Endodermal cell (in vitro differentiated cells): ENCODE results near the gene GALNT17. TPM values are rescaled to one million over a fixed set of nuclear protein-coding genes. Genes with fewer than 3 reads are reported as not detected.

Experiments used
- DNase-seq: peaks from one replicate; pipeline ENCODE4 v3.0.0-alpha.2; 2017
- H3K27ac ChIP-seq: 2 replicates; pipeline ENCODE4 v1.5.1; 2013; ENCODE audit warnings: mild to moderate bottlenecking, low read depth, low read length, moderate library complexity
- H3K27me3 ChIP-seq: 2 replicates; pipeline ENCODE4 v1.6.1; 2013; ENCODE audit warnings: mild to moderate bottlenecking, low read length, moderate library complexity; ENCODE audit not compliant: insufficient read depth, control insufficient read depth, poor library complexity, severe bottlenecking
- H3K36me3 ChIP-seq: 2 replicates; pipeline ENCODE4 v1.7.0; 2013; ENCODE audit warnings: mild to moderate bottlenecking, low read length, moderate library complexity; ENCODE audit not compliant: control insufficient read depth, insufficient read depth
- H3K4me1 ChIP-seq: one replicate; pipeline ENCODE4 v1.7.0; 2013; ENCODE audit warnings: low read length; ENCODE audit not compliant: control insufficient read depth, insufficient read depth
- H3K4me3 ChIP-seq: 2 replicates; pipeline ENCODE4 v1.5.1; 2013; ENCODE audit warnings: mild to moderate bottlenecking, low read length, moderate library complexity
- H3K9ac ChIP-seq: 2 replicates; pipeline ENCODE4 v1.6.1; 2013; ENCODE audit warnings: mild to moderate bottlenecking, low read length, moderate library complexity; ENCODE audit not compliant: poor library complexity, severe bottlenecking; ENCODE audit errors: extremely low read depth
- H3K9me3 ChIP-seq: 2 replicates; pipeline ENCODE4 v1.6.1; 2013; ENCODE audit warnings: mild to moderate bottlenecking, low read length, moderate library complexity; ENCODE audit not compliant: control insufficient read depth
- H3K27ac Mint-ChIP-seq: 2 replicates; pipeline ENCODE4 v1.8.0; 2020; ENCODE audit warnings: mixed read lengths
- H3K27me3 Mint-ChIP-seq: 2 replicates; pipeline ENCODE4 v1.8.0; 2021; ENCODE audit warnings: mild to moderate bottlenecking, mixed read lengths; ENCODE audit not compliant: insufficient read depth
- H3K36me3 Mint-ChIP-seq: 2 replicates; pipeline ENCODE4 v1.8.0; 2020; ENCODE audit warnings: low read depth, mixed read lengths
- H3K4me1 Mint-ChIP-seq: 2 replicates; pipeline ENCODE4 v1.8.0; 2020; ENCODE audit warnings: mixed read lengths
- H3K4me3 Mint-ChIP-seq: 2 replicates; pipeline ENCODE4 v1.8.0; 2020; ENCODE audit warnings: mild to moderate bottlenecking, moderate library complexity, mixed read lengths
- H3K9me3 Mint-ChIP-seq: 2 replicates; pipeline ENCODE4 v1.8.0; 2020; ENCODE audit warnings: mild to moderate bottlenecking, mixed read lengths
- CTCF ChIP-seq: fragments of 200-600 bp; sonication (generic); conservative IDR thresholded peaks from 2 replicates; pipeline ENCODE4 v1.5.0; 2021; ENCODE audit warnings: antibody characterized with exemption, mild to moderate bottlenecking
- WGBS, 2 experiments: methylation state at CpG; one replicate each; pipeline versions ENCODE4 v1.1.5 to v1.1.7; 2013; ENCODE audit warnings: missing lambda C conversion rate in 2 of 2, mixed read lengths in 1 of 2; ENCODE audit not compliant: insufficient coverage in 1 of 2, insufficient read length in 1 of 2; 5-methylcytosine and 5-hydroxymethylcytosine counted together
- microRNA-seq: library from miRNA; unstranded; fragments of <30 nt; microRNA quantifications from one replicate; pipeline ENCODE4 v1.2.0, GENCODE V29; 2020; ENCODE audit warnings: borderline microRNAs expressed
- total RNA-seq, 2 donors: library from RNA; stranded (reverse); fragmentation: NEBNext Ultra II Directional in 1 of 2; extraction: Animal tissue kit (Norgen Biotek cat#: 25700) in 1 of 2; gene quantifications; 2 replicates in 1 of 2; 3 replicates in 1 of 2; pipeline ENCODE4 v1.2.1, GENCODE V29; 2021

GALNT17 gene
- total RNA-seq, 2 donors from 2014 or later: 60.4 to 61.3 TPM

GRCh38 chr7:71753956-71754664 is 622.2 kb downstream of the GALNT17 start:
- peaks cover 43% of the 10 kb centered on the region for H3K27me3 Mint-ChIP-seq
- no peaks in the 10 kb centered on the region for H3K4me1 Mint-ChIP-seq

DNA sequence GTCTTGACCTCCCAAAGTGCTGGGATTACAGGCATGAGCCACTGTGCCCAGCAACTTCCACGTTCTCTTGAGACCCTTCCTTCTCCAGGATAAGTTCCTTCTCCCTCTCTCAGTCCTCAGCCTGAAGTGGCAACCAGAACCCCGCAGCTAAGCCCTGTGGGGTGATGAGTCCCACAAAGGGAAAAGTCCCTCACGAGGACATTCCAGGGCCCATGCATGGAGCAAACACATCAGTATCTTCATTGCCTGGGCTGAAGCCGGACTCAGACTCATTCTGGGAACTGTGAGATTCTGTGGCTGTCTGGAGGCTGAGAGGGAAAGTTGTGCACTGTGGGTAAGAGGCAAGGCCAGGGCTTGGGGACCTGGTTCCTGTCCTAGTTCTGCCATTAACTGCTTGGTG is 622.9 kb downstream of the GALNT17 start:
- Mint-ChIP-seq H3K4me3 (no peak overlapping the region), H3K36me3 (no peaks in the 10 kb centered on the region), H3K4me1 (no peaks in the 10 kb centered on the region), H3K9me3 (peaks cover 8% of the 10 kb centered on the region), H3K27ac (no peak overlapping the region), H3K27me3 (peaks cover 39% of the 10 kb centered on the region)
- DNase-seq: no peak
- Histone ChIP-seq H3K9ac (no peak overlapping the region), H3K9me3 (no peaks in the 10 kb centered on the region), H3K36me3 (no peaks in the 10 kb centered on the region), H3K27me3 (peaks cover 10% of the 10 kb centered on the region), H3K4me1 (no peaks in the 10 kb centered on the region), H3K4me3 (no peak overlapping the region), H3K27ac (no peak overlapping the region)
- WGBS, 2 experiments: 88 to 90% methylated on average over 3 to 4 of the region's 4 CpGs
- TF ChIP-seq CTCF: no peak

More at GRCh38 chr7:71753956-71754664, 622.2 kb downstream of the GALNT17 start:
- Histone ChIP-seq H3K27ac (no peak overlapping the region), H3K4me3 (no peak overlapping the region), H3K9me3 (peaks cover 4% of the 10 kb centered on the region), H3K36me3 (no peaks in the 10 kb centered on the region), H3K9ac (no peak overlapping the region), H3K4me1 (no peaks in the 10 kb centered on the region), H3K27me3 (peaks cover 10% of the 10 kb centered on the region)
- no peak overlapping the region for H3K4me3 Mint-ChIP-seq
- 82 to 93% methylated on average over 4 to 9 of the region's 9 CpGs for WGBS, 2 experiments
- DNase-seq: no peak
- no peak overlapping the region for H3K27ac Mint-ChIP-seq
- no peak for TF ChIP-seq CTCF
- peaks cover 12% of the 10 kb centered on the region for H3K9me3 Mint-ChIP-seq
- H3K36me3 Mint-ChIP-seq: peaks cover 3% of the 10 kb centered on the region

GRCh38 chr7:71761336-71761735 is 629.4 kb downstream of the GALNT17 start:
- peaks cover 18% of the 10 kb centered on the region for H3K9me3 ChIP-seq
- no peaks in the 10 kb centered on the region for H3K36me3 ChIP-seq
- Mint-ChIP-seq H3K4me3 (no peak overlapping the region), H3K27ac (no peak overlapping the region), H3K27me3 (peaks cover 5% of the 10 kb centered on the region), H3K9me3 (peaks cover 8% of the 10 kb centered on the region), H3K36me3 (no peaks in the 10 kb centered on the region), H3K4me1 (no peaks in the 10 kb centered on the region)
- TF ChIP-seq CTCF: no peak
- H3K4me3 ChIP-seq: no peak overlapping the region
- H3K27me3 ChIP-seq: no peaks in the 10 kb centered on the region
- H3K4me1 ChIP-seq: no peaks in the 10 kb centered on the region
- no peak for DNase-seq
- H3K27ac ChIP-seq: no peak overlapping the region
- H3K9ac ChIP-seq: no peak overlapping the region

Small RNA genes within 50 kb of the gene (microRNA-seq; reads per million reads assigned to microRNA genes)
- gene MIR3914-1: not detected
- gene MIR3914-2: not detected
